Adrenal gland (tissue), 5 donors: Measurements from ENCODE around the gene SLAMF9.

Source experiments
- CTCF ChIP-seq, 6 experiments: fragments of 450-650 bp in 4 of 6; fragments of 200-600 bp in 2 of 6; sonication (generic) in 1 of 6; IDR thresholded peaks; 1 replicate in 5 of 6; 2 replicates in 1 of 6; pipeline versions ENCODE4 v1.5.1 to v1.8.0; 2016 to 2021; ENCODE audit warnings: antibody characterized with exemption in 6 of 6, mild to moderate bottlenecking in 2 of 6, moderate library complexity in 1 of 6
- POLR2A ChIP-seq, 2 donors: fragments of 450-650 bp; IDR thresholded peaks; one replicate each; pipeline ENCODE4 v1.6.1; 2017; ENCODE audit warnings: antibody characterized with exemption in 2 of 2, mild to moderate bottlenecking in 2 of 2, moderate library complexity in 1 of 2
- donor health status: DM: no; HTN: no; CAD: no.

GRCh38 chr1:159931101-159931794, 22.8 kb downstream of the SLAMF9 start:
- TF ChIP-seq CTCF (IDR thresholded peaks at IDR 0.05): no peak
- no peak for TF ChIP-seq POLR2A (IDR thresholded peaks at IDR 0.05)
